ENCODE data around the gene PLXNA4. TPM values are rescaled to one million over a fixed set of nuclear protein-coding genes. Genes with fewer than 3 reads are reported as not detected.

Gene PLXNA4
- total and polyA plus RNA-seq, 9 of the 15 experiments (the other 6 are each of a cell fraction or from before 2014, with no cell fraction given): under 0.01 to 0.09 TPM; not detected in 7

DNA sequence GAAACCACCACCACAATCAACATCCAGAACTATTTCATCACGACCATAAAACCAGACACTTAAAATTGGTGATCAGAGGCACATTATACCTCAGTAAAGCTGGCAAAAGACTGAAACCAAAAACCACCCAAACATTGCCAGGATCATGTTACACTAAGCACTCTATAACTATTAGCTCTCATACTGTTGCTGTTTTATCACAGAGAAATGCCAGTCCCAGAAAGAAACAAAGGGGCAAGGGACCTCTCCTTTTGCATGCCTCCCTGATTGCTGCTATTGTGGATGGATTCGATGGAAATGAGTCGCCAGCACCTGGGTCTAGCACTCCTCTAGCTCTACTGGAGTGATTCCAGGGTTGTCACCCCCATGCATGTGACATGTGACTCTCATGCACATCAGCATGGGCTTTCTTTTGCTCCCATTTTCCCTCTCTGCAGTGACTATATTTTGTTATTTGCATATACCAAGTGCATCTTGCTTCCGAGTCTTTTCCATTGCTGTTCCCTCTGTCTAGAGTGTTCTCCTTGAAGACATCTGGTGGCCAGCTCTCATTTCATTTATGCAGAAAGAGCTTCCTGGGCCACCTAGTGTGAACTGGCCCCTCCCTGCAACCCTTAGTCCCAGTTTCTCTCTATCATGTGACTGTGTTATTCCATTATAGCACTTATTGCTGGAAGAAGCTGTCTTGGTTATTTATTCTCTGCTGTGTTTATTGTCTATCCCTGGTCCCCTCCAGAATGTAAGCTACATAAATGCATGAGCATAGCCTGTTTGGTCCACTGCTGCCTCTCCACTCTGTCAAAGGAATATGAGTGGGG, 300.6 kb downstream of the PLXNA4 start:
- H3K9me1 ChIP-seq (ENCODE audit: control insufficient read depth, insufficient read depth, low read length): no peaks in the 10 kb centered on the region
- H3K9me3 ChIP-seq (replicated peaks; ENCODE audit: control insufficient read depth, insufficient read depth, low read depth, low read length): no peaks in the 10 kb centered on the region
- CTCF ChIA-PET (ENCODE audit: low intra/inter-chr PET ratio): interaction anchor here (0.6 kb wide), 1 partner anchor 32 kb away, joined by 3 read pairs; no protein-coding TSS in a partner anchor
- H3K9ac ChIP-seq (ENCODE audit: insufficient read depth in 1 of 2, low read depth in 2 of 2, low read length in 2 of 2): no peak overlapping the region
- no peaks in the 10 kb centered on the region for H3K27me3 ChIP-seq (ENCODE audit: control insufficient read depth in 2 of 2, insufficient read depth in 2 of 2, low read length in 2 of 2)
- H4K20me1 ChIP-seq (replicated peaks; ENCODE audit: control insufficient read depth, insufficient read depth, low read length): peaks cover 3% of the 10 kb centered on the region; the same call in 1 of the 2 replicates
- no peak overlapping the region for H3K27ac ChIP-seq (ENCODE audit: extremely low read depth, low read depth, low read length)
- DNase-seq (ENCODE audit: extremely low read depth in 1 of 4, low spot score in 3 of 4): no peak
- H3K79me2 ChIP-seq (ENCODE audit: control insufficient read depth, insufficient read depth, low read length): no peaks in the 10 kb centered on the region
- 0% methylated on average over 4 of the region's 4 CpGs for WGBS (ENCODE audit: insufficient coverage, low coverage, missing lambda C conversion rate)
- no peak for ATAC-seq
- no peak overlapping the region for H3K4me2 ChIP-seq (ENCODE audit: insufficient read depth, low read length)
- POLR2A ChIA-PET: interaction anchor here (0.7 kb wide), 1 partner anchor 83 kb away, joined by 3 read pairs; no protein-coding TSS in a partner anchor
- FAIRE-seq: no peak
- H3K36me3 ChIP-seq (ENCODE audit: control insufficient read depth, insufficient read depth, low read length): no peaks in the 10 kb centered on the region
- H3K4me3 ChIP-seq: no peak overlapping the region
- H2AFZ ChIP-seq (ENCODE audit: low read depth, low read length): no peak overlapping the region
- in situ Hi-C loops (cut with MboI): no loop called here
- H3K4me1 ChIP-seq (replicated peaks in 1 of 2; ENCODE audit: control insufficient read depth in 2 of 2, insufficient read depth in 2 of 2, low read length in 2 of 2): no peaks in the 10 kb centered on the region
- BruUV-seq (replicated peaks): no TSS peak
- intact Hi-C loops (cut with micrococcal nuclease): no loop called here
- TF ChIP-seq COPS2 (conservative IDR thresholded peaks at IDR 0.05) (no peak), HDAC2 (IDR thresholded peaks at IDR 0.05) (no peak), ZNF140 (CRISPR knock-in tag; IDR thresholded peaks at IDR 0.05) (no peak), ZKSCAN1 (IDR thresholded peaks at IDR 0.05; ENCODE audit: low read depth, low read length) (no peak), ZNF785 (CRISPR knock-in tag; IDR thresholded peaks at IDR 0.05) (no peak), NUFIP1 (IDR thresholded peaks at IDR 0.05; ENCODE audit: partially characterized antibody) (no peak), ARID2 (IDR thresholded peaks at IDR 0.05) (no peak)
- TF ChIP-seq, protein P1, sequence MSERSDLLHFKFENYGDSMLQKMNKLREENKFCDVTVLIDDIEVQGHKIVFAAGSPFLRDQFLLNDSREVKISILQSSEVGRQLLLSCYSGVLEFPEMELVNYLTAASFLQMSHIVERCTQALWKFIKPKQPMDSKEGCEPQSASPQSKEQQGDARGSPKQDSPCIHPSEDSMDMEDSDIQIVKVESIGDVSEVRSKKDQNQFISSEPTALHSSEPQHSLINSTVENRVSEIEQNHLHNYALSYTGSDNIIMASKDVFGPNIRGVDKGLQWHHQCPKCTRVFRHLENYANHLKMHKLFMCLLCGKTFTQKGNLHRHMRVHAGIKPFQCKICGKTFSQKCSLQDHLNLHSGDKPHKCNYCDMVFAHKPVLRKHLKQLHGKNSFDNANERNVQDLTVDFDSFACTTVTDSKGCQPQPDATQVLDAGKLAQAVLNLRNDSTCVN (CRISPR knock-in tag; IDR thresholded peaks at IDR 0.05): no peak
